DOHH2 (cell line): Measurements from ENCODE around the gene CDK16.

ENCODE experiments used
- H3F3A ChIP-seq: fragments of 200-600 bp; sonication (generic), shearing (Covaris generic); 2 replicates; pipeline ENCODE4 v1.6.0; 2016; ENCODE audit warnings: antibody characterized with exemption, mild to moderate bottlenecking; ENCODE audit not compliant: control insufficient read depth, insufficient read depth
- H3K27ac ChIP-seq: fragments of 200-600 bp; sonication (generic); 2 replicates; pipeline ENCODE4 v1.5.1; 2014; ENCODE audit warnings: low read depth, mild to moderate bottlenecking, low read length, moderate library complexity
- H3K27me3 ChIP-seq: fragments of 200-600 bp; sonication (generic); 2 replicates; pipeline ENCODE4 v1.6.1; 2014; ENCODE audit warnings: mild to moderate bottlenecking, low read length, mixed read lengths; ENCODE audit not compliant: control insufficient read depth
- H3K36me3 ChIP-seq: fragments of 200-600 bp; sonication (generic); 2 replicates; pipeline ENCODE4 v1.6.1; 2014; ENCODE audit warnings: mild to moderate bottlenecking, low read length, moderate library complexity, mixed read lengths; ENCODE audit not compliant: control insufficient read depth
- H3K4me1 ChIP-seq: fragments of 200-600 bp; sonication (generic); 2 replicates; pipeline ENCODE4 v1.6.1; 2014; ENCODE audit warnings: mild to moderate bottlenecking, low read length, mixed read lengths; ENCODE audit not compliant: control insufficient read depth
- H3K4me2 ChIP-seq: fragments of 200-600 bp; sonication (generic); 2 replicates; pipeline ENCODE4 v1.6.0; 2014; ENCODE audit warnings: mild to moderate bottlenecking, low read length, moderate library complexity
- H3K4me3 ChIP-seq: fragments of 200-600 bp; sonication (generic); 2 replicates; pipeline ENCODE4 v1.5.1; 2014; ENCODE audit warnings: mild to moderate bottlenecking, low read length, mixed read lengths
- H3K79me2 ChIP-seq: fragments of 200-600 bp; sonication (generic); 2 replicates; pipeline ENCODE4 v1.6.1; 2014; ENCODE audit warnings: mild to moderate bottlenecking, low read length, mixed read lengths; ENCODE audit not compliant: control insufficient read depth
- H3K9me2 ChIP-seq: fragments of 200-600 bp; sonication (generic); replicated peaks from 2 replicates; pipeline ENCODE4 v1.6.1; 2014; ENCODE audit warnings: mild to moderate bottlenecking, low read length, mixed read lengths; ENCODE audit not compliant: control insufficient read depth
- H3K9me3 ChIP-seq: fragments of 200-600 bp; sonication (generic); 2 replicates; pipeline ENCODE4 v1.6.1; 2014; ENCODE audit warnings: antibody characterized with exemption, low read length, mixed read lengths; ENCODE audit not compliant: control insufficient read depth, insufficient read depth
- H4K20me1 ChIP-seq: fragments of 200-600 bp; sonication (generic); 2 replicates; pipeline ENCODE4 v1.6.0; 2014; ENCODE audit warnings: low read depth, mild to moderate bottlenecking, antibody characterized with exemption, low read length, moderate library complexity; ENCODE audit not compliant: control insufficient read depth, insufficient read depth
- CTCF ChIP-seq: fragments of 200-600 bp; sonication (generic); IDR thresholded peaks from one replicate; pipeline ENCODE4 v1.5.1; 2014; ENCODE audit warnings: antibody characterized with exemption, mild to moderate bottlenecking, low read depth, low read length; ENCODE audit not compliant: poor library complexity, severe bottlenecking
- EZH2phosphoT487 ChIP-seq: fragments of 200-600 bp; sonication (generic); IDR thresholded peaks from 2 replicates; pipeline ENCODE4 v1.6.1; 2017; ENCODE audit warnings: borderline replicate concordance, mild to moderate bottlenecking, antibody characterized with exemption, low read length, moderate library complexity, mixed read lengths

The CDK16 gene

DNA sequence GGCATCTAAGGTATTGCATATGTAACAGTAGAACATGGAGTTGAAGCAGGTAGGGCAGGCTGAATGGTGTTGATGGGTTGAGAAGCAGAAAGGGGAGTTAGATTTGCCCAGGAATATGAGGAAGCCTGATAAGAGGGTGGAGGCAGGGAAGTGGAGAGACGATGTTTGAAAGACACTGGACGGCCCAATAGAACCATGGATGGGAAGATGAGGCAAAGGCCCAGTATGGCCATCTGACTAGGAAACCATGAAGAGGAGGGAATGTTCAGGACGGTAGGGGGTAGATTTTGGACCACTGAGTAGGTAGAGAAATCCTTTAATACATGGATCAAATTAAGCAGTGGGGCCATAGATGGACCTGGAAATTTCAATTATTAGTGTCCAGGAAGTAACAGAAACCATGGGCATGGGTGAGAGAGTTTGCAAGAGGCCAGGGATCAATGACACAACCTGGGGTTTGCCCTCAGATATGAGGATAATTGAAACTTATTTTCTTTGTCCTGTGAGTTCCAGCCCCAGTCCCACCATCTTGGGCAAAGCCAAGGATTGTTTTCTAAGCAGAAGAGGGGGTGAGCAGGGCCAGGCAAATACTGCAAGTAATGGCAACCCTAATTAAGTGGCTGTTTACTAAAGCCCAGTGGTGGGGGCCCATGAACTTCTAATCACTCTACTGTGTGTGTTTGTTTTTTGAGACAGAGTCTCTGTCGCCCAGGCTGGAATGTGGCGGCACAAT is 11.8 kb downstream of the CDK16 start:
- H3K9me2 ChIP-seq: no peaks in the 10 kb centered on the region
- H3F3A ChIP-seq: 0 out of 2 replicates have a peak, but pooled peaks cover 3% of the 10 kb centered on the region
- peaks cover 17% of the 10 kb centered on the region for H3K79me2 ChIP-seq
- TF ChIP-seq EZH2phosphoT487 (no peak), CTCF (no peak)
- H4K20me1 ChIP-seq: no peaks in the 10 kb centered on the region
- H3K4me2 ChIP-seq: no peak overlapping the region
- no peaks in the 10 kb centered on the region for H3K9me3 ChIP-seq
- H3K27me3 ChIP-seq: no peaks in the 10 kb centered on the region
- no peak overlapping the region for H3K27ac ChIP-seq
- peaks cover 35% of the 10 kb centered on the region for H3K36me3 ChIP-seq
- H3K4me1 ChIP-seq: peaks cover 12% of the 10 kb centered on the region
- H3K4me3 ChIP-seq: no peak overlapping the region

- H3K27ac ChIP-seq: no peak overlapping the region
- peaks cover 26% of the 10 kb centered on the region for H3K36me3 ChIP-seq
- H3K9me3 ChIP-seq: no peaks in the 10 kb centered on the region
Observed at GRCh38 chrX:47231167-47231566, 12.7 kb downstream of the CDK16 start.

DNA sequence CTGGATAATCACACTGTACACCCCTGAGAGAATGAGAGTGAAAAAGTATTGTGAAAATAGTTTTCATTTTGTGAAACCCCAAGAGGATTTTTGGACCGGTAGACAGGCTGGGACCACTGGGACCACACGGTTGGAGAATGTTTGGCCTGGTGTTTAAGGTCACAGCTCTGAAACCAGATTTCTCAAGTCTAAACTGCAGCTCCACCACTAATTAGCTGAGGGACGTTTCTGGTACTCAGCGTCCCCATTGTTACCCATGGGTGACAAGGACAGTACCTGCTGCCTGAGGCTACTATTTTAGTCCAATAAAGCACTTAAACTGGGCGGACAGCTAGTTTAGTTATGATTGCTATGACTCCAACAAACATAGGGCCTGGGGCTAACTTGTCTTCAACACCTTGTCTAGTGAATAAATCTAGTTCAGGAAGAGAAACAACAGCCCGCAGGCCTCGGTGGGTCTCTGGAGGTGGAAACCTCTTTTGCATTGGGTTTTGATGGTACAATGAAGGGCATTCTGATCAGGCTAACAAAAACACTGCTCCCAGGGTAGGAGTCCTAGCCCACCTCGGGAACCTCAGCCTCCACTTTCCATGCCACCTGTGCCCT is 13.8 kb downstream of the CDK16 start:
- Histone ChIP-seq H3K9me3 (no peaks in the 10 kb centered on the region), H3K36me3 (peaks cover 15% of the 10 kb centered on the region), H3K4me1 (peaks cover 15% of the 10 kb centered on the region), H3K27me3 (no peaks in the 10 kb centered on the region), H3K79me2 (peaks cover 37% of the 10 kb centered on the region), H3F3A (0 out of 2 replicates have a peak, but pooled peaks cover 3% of the 10 kb centered on the region), H3K4me3 (peak overlapping the region; percentile 87), H3K4me2 (peak overlapping the region; percentile 78), H4K20me1 (no peaks in the 10 kb centered on the region), H3K9me2 (no peaks in the 10 kb centered on the region), H3K27ac (peak overlapping the region; percentile 81)
- TF ChIP-seq EZH2phosphoT487 (no peak), CTCF (no peak)

More at GRCh38 chrX:47231167-47231566, 12.7 kb downstream of the CDK16 start:
- peaks cover 26% of the 10 kb centered on the region for H3K79me2 ChIP-seq
- H4K20me1 ChIP-seq: no peaks in the 10 kb centered on the region
- H3K4me1 ChIP-seq: peaks cover 15% of the 10 kb centered on the region
- H3K9me2 ChIP-seq: no peaks in the 10 kb centered on the region
- H3F3A ChIP-seq: 0 out of 2 replicates have a peak, but pooled peaks cover 3% of the 10 kb centered on the region
- H3K4me3 ChIP-seq: no peak overlapping the region
- no peaks in the 10 kb centered on the region for H3K27me3 ChIP-seq
- TF ChIP-seq EZH2phosphoT487: no peak
- TF ChIP-seq CTCF: no peak
- H3K4me2 ChIP-seq: no peak overlapping the region
